H1 (cell line): ENCODE data around the gene TTPAL. TPM values are rescaled to one million over a fixed set of nuclear protein-coding genes. Genes with fewer than 3 reads are reported as not detected.

Experiments used
- ASH2L ChIP-seq: fragments of 200-600, 300-600 bp; sonication (generic); IDR thresholded peaks from one replicate; pipeline ENCODE4 v1.7.1; 2017; ENCODE audit warnings: low read length
- GTF2F1 ChIP-seq: IDR thresholded peaks from 2 replicates; pipeline ENCODE4 v1.6.1; 2012; ENCODE audit warnings: low read depth, low read length, improper control_type of control experiment, borderline replicate concordance
- KDM5A ChIP-seq: fragments of 200-600 bp; IDR thresholded peaks from 2 replicates; pipeline ENCODE4 v1.7.1; 2012; ENCODE audit warnings: mild to moderate bottlenecking, low read length, inconsistent platforms, mixed read lengths
- MAFK ChIP-seq: IDR thresholded peaks from 2 replicates; pipeline ENCODE4 v1.6.1; 2012; ENCODE audit warnings: low read depth, mild to moderate bottlenecking, improper control_type of control experiment, low read length
- NRF1 ChIP-seq: IDR thresholded peaks from 2 replicates; pipeline ENCODE4 v1.6.1; 2011; ENCODE audit warnings: mild to moderate bottlenecking, low read depth, low read length, improper control_type of control experiment
- RXRA ChIP-seq: IDR thresholded peaks from 2 replicates; pipeline ENCODE4 v1.6.1; 2011; ENCODE audit warnings: low read depth, mild to moderate bottlenecking, low read length, moderate library complexity; ENCODE audit not compliant: insufficient read depth
- SIX5 ChIP-seq: IDR thresholded peaks from 2 replicates; pipeline ENCODE4 v1.6.1; 2011; ENCODE audit warnings: mild to moderate bottlenecking, low read depth, low read length
- TAF1 ChIP-seq: IDR thresholded peaks from 2 replicates; pipeline ENCODE4 v1.6.1; 2011; ENCODE audit warnings: mild to moderate bottlenecking, low read depth, low read length
- polyA plus RNA-seq, 7 experiments: library from polyadenylated mRNA; depleted of rRNA in 3 of 7; stranded (reverse) in 5 of 7; unstranded in 2 of 7; fragments of >200 nt in 5 of 7; fragments of 200-250 nt in 2 of 7; gene quantifications; 1 replicate in 5 of 7; 2 replicates in 1 of 7; 4 replicates in 1 of 7; pipeline versions ENCODE4 v1.2.1 to v1.2.3, GENCODE V29; 2011 to 2013; ENCODE audit warnings: missing spikeins in 2 of 7, mixed read lengths in 2 of 7
- total RNA-seq: library from RNA; stranded (reverse); fragmentation: NEBNext Ultra II Directional; extraction: Animal tissue kit (Norgen Biotek cat#: 25700); gene quantifications from 2 replicates; pipeline ENCODE4 v1.2.1, GENCODE V29; 2021

The TTPAL gene
- total and polyA plus RNA-seq, 2 of the 8 experiments (the other 6 are each of a cell fraction or from before 2014, with no cell fraction given) = 2.8 to 14.0 TPM

- TF ChIP-seq MAFK (no peak), RXRA (no peak), ASH2L (no peak), NRF1 (no peak), GTF2F1 (no peak), KDM5A (no peak), TAF1 (no peak), SIX5 (no peak)
Measured at GRCh38 chr20:44541992-44542391, 66.3 kb downstream of the TTPAL start (continued).
